Ramos (cell line): ENCODE measurements around the gene HS6ST3.

Source experiments
- in situ Hi-C: fragments of 300-500 bp; cut with MboI; formaldehyde crosslinking; loops from one replicate; pipeline ENCODE4 v1.14.3; 2022; ENCODE audit warnings: low sequenced_read_pairs; ENCODE audit not compliant: unreplicated experiment

HS6ST3 gene

DNA sequence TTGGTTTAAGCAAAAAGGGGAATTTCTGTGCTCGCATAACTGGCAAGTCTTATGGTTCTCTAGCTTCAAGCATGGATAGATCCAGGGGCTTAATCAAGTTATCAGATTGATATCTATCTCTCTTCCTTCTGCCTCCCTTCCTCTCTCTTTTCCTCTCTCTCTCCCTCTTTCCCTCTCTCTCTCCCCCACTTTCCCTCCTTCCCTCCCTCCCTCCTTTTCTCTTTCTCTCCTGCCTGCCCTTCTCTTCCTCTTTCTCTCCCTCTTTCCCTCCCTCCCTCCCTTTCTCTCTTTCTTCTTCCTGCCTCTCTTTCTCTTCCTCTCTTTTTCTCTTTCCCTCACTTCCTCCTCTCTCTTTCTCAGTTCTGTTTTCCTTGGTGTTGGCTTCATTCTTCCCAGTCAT, 195.8 kb downstream of the HS6ST3 start:
- in situ Hi-C loops = no loop called here

DNA sequence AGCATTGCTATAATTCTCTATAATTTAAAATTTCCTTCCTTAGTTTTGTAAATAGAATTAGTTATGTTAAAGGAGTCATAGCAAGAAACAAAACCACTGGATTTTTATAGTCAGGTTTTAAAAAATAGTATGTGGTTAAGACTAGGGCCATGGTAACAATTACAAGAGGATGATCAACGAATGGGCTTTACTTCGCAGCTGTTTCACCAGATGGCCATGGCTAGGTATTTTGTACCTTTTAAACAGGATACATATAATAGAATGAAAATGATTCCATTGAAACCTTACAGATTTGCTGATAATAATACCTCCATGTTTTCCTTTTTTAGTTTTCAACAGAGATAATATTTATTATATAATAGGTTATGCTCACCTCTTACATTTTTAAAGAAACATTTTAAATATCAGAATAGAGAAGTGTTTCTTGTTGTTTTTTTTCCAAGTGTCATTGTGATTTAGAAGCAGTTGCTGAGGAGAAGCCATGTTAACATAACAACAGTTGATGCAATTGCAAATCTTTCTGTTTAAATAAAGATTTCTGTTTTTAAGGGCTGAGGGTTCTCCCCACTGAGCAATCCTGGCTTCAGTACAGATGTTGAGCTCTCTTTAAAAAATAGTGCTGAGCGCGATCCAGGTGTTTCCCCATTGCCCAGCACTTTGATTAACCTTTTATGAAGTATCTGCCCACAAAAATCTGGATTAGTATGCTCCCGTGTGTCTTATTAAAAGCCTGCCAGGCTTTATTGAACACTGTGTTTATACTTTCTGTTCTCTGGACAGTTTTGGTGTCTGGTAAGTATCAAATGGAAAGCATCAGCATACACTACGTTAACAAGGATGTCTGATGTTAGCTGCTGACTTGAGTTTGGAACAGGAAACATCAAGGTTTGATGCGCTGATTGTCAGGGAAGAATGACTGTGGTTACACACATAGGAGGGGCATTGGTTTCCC, 205.3 kb downstream of the HS6ST3 start:
- in situ Hi-C loops = no loop called here

DNA sequence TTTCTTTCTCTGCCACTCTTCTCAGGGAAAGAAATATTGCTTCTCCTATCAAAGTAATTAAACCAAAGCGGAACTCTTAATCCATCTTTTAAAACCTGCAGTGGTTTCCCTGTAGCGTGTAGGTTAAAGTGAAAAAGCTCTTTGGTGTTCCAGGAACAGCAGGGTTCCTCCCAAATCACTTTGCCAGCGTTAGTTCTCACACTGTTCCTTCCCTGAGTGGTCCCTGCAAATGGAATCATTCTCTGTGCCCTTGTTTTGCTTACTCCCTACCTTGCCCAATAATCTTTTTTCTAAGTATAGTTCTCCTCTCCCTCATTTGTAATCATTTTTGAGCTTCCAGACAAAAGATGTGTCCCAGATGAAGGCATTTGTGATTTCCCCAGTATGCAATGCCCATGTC, 207.5 kb downstream of the HS6ST3 start:
- in situ Hi-C loops = no loop called here

DNA sequence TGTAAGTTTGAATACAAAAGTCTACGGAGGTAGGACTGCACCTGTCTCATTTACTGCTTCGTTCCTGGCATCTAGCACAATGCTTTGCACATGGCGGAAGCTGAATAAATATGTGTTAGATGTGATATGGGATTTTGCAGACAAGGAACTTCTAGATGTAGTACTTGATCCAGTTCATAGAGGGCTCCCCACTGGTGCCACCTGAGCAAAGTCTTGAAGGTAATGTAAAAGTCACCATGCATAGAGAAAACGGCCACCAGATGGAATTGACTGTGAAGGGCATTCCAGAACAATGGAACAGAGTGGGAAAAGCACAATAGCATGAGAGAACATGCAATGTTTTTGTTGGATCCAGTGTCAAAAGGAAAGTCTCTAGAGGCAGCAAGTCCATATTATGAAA, 209.3 kb downstream of the HS6ST3 start:
- in situ Hi-C loops = no loop called here

DNA sequence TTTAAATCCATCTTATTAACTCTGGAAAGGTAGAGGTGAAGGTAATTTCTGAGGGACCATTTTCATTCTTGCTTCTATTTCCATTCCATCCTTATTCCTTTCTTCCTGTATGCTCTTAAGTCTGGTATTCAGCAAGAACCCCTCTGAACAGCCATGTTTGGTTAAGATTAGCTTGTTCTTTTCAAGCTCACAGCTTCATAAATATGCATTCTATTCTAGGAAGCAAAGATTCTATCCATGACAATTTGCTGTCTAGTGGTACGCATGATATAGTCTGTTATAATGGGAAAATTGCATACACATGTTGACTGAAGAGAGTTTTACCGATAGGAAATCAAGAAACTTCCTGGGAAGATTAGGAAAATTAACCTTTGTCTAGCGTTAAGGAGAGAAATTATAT, 218.7 kb downstream of the HS6ST3 start:
- in situ Hi-C loops = no loop called here

DNA sequence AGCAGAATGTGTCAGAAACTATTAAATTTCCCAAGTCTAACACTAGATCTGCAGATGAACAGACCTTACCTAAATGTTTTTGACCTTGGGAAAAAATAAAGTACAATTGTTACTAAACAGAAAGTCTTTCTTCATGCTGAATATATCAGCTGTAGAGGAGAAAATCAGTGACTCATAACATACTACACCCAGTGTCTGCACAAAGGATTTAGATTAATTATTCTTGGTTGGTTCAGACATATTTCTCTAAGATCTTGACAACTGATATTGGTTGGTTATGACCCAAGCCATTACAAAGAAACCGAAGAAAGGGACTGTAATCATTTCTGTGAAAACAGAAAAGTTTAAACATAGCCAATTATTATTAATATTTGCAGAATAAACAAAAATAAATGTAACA, 225.1 kb downstream of the HS6ST3 start:
- in situ Hi-C loops = no loop called here

DNA sequence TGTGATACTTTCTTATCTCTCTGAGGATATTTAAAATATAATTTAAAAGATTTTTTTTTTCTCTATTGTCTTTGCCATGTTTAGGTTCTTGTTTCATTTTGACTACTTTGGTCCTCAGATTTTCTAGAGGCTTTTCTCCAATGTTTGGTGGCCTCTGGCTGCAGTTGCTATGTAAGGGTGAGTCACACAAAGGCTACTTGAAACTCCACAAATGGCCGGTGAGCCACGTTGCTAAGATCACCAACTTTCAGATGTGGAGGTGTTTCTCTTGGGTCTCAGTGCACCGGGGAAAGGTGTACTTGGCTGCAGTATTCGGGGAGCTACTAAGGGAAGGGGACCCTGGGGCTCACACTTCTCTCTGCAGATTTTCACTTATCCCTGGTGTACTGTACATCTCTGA, 248.1 kb downstream of the HS6ST3 start:
- in situ Hi-C loops = no loop called here

DNA sequence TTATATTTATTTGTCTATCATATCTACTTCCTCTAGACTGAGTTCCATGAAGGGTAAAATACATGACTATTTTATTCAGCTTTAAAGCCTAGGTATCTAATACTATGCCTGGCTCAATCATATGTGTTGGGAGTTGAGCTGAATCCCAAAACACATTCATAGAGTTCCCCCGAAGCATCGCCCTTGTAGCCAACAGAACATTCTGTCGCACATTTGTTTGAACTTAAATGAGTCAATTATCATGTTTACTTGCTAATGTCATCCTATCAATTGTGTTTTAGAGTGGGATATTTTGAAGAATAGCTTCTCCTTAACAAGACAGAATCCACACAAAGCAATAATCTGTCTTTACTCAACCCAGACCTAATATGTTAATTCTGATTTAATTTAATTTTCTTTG, 252.4 kb downstream of the HS6ST3 start:
- in situ Hi-C loops = no loop called here

DNA sequence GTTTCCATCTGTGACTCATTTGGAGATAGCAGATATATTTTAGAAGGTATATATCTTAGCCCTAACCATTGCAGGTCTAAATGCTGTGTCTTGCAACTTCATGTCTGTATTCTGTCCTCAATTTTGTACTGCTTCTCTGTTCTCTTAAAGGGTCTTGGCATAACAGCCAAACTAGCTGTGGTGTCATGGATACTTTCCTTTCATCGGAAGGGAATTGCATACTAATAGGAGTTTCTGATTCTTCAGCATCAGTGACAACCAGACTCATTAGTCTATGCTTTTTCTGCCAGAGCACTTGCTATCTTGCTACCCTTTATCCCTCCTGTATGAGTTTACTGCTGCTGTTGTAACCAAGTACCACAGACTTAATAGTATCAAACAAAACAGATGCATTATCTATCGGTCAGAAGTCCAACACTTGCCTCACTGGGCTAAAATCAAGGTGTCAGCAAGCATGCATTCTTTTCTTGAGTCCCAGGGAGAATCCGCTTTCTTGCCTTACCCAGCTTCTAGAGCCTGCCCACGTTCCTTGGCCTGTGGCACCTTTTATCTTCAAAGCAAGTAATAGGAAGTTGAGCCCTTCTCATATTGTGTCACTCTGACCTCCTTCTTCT, 253.1 kb downstream of the HS6ST3 start:
- in situ Hi-C loops = no loop called here

DNA sequence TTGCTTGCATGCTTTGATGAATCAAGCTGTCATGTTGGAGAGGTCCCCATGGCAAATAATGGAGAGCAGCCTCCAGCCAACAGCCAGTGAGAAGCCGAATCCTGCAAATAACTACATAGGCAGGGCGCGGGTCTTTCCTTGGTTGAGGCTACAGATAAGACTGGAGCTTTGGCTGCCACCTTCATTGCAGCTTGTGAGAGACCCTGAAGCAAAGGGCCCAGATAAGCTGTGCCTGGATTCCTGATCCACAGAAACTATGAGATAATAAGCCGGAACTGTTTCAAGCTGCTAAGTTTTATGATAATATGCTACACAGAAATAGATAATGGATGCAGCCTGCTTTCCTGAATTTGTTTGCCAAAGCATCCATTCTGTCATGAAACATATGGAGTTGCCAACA, 257.0 kb downstream of the HS6ST3 start:
- in situ Hi-C loops = no loop called here

DNA sequence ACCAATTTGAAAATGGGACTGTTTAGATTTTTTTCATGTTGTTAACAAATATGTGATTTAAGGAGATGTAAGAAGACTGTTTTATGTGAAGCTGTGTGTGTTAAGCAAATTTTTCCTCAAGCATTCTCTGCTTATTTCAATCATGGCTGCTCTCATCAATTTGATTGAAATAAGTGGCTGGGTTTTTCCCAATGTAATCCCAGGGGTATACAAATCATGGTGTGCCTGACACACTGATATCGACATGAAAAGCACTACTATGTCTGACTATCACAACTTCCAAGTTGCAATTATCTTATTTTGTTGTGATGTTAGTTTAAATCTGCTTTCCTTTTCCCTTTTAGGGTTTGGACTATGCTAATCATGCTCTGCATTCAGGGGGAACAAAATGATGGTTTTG, 283.7 kb downstream of the HS6ST3 start:
- in situ Hi-C loops = no loop called here

DNA sequence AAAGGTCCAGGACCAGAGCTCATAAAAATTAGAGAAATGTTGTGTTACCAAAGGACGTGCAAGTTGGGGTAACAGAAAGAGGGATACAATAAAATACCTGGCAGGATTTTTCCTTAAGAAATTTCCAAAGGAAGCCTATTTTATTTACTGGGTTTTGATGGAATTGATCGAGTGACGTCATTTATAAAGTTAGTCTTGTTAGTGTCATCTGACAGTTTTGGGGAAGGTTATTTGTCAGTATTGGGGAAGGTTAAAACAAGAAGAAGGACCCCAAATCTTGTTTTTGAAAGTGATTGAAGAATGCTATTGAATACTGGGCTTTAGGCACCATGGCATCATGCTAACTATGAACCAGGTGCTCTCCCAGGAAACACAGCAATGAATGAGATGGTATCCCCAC, 287.9 kb downstream of the HS6ST3 start:
- in situ Hi-C loops = no loop called here

DNA sequence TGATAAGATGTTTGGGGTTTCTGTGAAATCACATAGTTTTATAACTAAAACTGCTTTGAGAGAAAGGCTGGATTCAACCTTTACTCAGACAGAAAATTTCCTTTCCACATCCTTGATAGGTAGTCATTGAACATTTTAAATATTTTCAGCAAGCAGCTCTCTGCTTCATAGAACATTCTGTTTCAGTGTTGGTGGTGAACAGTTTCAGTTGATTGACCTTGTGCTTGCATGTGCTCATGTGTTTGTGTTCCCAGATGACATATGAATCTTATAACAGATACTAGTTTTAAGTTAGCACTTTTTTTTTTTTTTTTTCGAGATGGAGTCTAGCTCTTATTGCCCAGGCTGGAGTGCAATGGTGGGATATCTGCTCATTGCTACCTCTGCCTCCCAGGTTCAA, 290.1 kb downstream of the HS6ST3 start:
- in situ Hi-C loops = no loop called here

DNA sequence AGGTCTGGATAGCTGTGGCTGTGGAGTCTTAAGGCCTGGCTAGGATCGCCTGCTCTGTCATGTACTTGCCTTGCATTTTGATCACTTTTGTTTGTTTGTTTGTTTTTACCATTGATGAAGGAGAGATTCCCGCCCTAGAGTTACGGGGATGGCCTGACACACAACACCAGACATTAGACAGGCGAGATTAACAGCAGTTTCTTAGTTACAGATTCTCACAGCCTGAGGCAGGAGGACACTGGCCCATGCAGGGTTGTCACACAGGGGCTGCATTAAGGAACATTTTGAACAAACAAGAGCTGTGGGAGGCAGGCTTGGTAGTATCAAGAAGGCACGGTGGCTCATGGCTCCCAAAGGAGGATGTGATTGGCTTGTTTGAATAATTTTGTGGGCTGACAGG, 291.8 kb downstream of the HS6ST3 start:
- in situ Hi-C loops = no loop called here

DNA sequence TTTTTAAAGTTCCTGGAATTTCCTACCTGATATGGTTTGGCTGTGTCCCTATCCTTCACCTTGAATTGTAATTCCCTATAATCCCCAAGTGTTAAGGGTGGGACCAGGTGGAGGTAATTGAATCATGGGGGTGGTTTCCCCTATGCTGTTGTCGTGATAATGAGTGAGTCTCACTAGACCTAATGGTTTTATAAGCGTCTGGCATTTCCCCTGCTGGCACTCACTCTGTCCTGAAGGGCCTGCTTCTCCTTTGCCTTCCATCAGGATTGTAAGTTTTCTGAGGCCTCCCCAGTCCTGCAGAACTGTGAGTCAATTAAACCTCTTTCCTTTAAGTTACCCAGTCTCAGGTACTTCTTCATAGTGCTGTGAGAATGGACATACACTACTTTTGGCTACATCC, 298.7 kb downstream of the HS6ST3 start:
- in situ Hi-C loops = no loop called here

DNA sequence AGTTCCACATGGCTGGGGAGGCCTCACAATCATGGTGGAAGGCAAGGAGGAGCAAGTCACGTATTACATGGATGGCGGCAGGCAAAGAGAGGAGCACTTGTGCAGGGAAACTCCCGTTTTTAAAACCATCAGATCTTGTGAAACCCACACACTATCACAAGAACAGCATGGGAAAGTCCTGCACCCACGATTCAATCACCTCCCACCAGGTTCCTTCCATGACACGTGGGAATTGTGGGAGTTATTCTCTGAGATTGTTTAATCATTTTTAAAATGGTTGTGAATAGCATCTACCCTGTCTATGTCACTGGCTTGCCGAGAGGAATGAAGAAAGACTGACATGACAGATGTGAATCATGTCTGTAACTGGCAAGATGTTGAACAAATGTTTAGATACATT, 301.7 kb downstream of the HS6ST3 start:
- in situ Hi-C loops = no loop called here

DNA sequence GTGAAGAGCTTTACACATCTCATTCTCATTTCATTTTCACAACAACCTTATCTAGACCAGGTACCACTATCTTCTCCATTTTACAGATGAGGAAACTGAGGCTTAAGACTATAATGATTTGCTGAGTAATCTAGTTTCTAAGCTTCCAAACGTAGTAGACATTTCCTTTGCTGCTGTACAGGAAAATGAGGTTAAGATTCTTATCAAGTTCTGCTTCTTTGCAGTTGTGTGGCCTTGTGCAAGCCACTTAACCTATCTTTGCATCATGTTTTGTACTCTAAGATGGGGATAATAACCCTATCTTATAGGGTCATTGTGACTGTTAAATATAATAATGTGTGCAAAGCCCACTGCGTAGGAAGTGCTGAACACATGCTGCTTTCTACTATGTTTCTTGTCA, 307.9 kb downstream of the HS6ST3 start:
- in situ Hi-C loops = no loop called here

DNA sequence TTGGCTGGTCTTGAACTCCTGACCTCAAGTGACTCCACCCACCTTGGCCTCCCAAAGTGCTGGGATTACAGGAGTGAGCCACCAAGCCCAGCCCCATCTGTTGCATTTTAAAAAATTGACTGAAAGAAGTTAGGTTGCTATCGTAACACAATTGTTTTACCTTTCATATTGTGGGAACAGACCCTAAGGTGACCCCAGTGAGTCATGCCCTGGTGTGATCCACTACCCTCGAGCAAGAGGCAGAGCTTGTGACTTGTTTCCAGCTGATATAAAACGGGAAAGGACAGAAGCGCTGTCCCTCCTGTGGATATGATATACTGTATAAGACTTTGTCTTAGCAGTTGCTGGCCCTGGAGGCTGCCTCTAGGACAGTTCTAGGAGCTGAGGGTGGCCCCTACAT, 308.6 kb downstream of the HS6ST3 start:
- in situ Hi-C loops = no loop called here

DNA sequence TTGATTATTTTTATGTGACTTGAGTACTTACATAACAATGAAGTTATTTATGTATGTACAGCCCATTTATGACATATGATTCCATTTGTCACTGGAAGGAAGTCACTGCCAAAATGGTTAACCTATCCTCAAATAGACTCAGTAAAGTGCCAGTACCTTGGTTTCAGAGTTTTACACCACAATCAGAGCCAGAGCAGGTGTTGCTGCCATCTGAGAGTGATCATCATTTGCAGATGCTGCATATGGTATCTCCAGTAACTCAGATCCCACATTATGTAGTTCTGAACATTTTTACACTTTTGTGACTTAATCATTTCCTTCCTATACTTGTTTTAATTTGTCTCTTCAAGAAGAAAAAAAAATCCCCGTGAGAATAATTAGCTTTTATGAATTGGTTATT, 313.3 kb downstream of the HS6ST3 start:
- in situ Hi-C loops = no loop called here

DNA sequence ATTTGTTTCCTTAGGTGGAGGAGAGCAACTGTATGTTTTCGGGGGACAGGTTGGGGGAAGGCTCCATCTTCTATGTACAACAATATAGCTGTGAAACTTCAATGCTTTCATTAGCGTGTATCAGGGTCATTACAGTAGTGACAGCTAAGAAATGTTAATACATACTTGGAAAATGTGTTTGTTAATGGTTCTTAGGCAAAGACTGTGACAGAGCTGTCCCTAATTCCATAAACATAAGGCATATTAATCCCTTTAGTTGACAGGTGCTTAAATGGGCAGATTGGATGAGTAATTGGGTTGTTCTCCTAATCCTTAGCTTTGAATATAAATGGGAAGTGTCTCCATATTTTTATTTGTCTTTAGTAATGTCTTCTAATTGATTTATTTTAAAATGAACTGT, 313.7 kb downstream of the HS6ST3 start:
- in situ Hi-C loops = no loop called here

DNA sequence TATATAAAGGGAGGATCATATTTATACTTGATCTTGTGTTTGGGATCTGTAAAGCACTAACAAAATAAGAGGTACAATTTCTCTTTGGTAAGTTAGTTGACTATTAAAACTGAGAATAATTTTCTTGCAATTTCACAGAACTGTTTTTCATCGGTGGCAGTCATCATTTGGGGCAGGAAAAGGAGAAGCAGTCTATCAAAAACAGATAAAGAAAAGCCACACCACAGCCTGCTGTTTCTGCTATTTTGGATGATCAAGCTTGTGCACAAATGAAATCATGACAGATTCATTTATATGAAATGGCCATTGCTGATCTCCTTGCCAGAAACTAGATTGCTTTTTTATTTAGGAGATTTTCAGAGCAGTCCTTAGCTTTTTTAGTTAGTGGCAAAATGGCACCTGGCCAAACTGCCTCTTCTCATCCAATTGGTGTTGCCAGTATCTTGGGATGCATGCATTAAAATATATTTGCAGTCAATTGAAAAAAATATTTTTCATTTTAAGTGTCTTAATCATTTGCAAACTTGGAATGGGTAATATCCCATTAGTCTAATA, 326.0 kb downstream of the HS6ST3 start:
- in situ Hi-C loops = no loop called here
